Measurements from ENCODE around the gene PCNX1. TPM values are rescaled to one million over a fixed set of nuclear protein-coding genes. Genes with fewer than 3 reads are reported as not detected.
"Not testable (repeated sequence)": the region's sequence is repeated elsewhere in the genome, so short reads cannot be mapped to it uniquely, and the experiment has no call there.

Gene PCNX1
- total RNA-seq, 1 donor from 2014 or later = 73.3 TPM

DNA sequence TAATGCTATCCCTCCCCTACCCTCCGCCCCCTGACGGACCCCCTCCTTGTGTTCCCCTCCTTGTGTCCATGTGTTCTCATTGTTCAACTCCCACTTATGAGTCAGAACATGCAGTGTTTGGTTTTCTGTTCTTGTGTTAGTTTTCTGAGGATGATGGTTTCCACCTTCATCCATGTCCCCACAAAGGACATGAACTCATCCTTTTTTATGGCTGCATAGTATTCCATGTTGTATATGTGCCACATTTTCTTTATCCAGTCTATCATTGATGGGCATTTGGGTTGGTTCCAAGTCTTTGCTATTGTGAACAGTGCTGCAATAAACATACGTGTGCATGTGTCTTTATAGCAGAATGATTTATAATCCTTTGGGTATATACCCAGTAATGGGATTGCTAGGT, 112.7 kb downstream of the PCNX1 start:
- DNase-seq (ENCODE audit: low spot score) = not testable (repeated sequence)

GRCh38 chr14:71021347-71022011, 114.2 kb downstream of the PCNX1 start:
- DNase-seq (ENCODE audit: low spot score) = no peak

- DNase-seq (ENCODE audit: low spot score) = no peak
Observed at GRCh38 chr14:71022012-71022869, 115.0 kb downstream of the PCNX1 start.

DNA sequence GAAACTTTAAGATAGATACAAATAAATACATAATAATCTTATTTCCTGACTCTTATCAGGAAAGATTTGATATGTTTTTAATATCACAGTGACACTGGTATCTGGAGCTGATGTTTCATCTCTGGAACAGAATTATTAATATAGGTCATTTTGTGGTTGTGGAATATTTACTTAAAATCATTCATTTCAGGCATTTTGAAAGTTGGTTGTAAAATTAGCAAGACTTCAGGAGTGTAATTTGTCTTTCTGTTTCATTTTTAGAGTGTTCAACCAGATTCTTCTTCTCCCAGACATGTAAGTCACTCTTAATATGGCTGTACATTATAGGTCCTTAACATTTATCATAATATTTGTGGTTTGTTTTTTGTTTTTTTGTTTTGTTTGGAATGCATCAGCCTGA, 115.7 kb downstream of the PCNX1 start:
- no peak for DNase-seq (ENCODE audit: low spot score)

GRCh38 chr14:71029236-71029781, 122.0 kb downstream of the PCNX1 start:
- DNase-seq (ENCODE audit: low spot score) = no peak

- DNase-seq (ENCODE audit: low spot score) = no peak
Observed at GRCh38 chr14:71031000-71031399, 123.7 kb downstream of the PCNX1 start.

DNA sequence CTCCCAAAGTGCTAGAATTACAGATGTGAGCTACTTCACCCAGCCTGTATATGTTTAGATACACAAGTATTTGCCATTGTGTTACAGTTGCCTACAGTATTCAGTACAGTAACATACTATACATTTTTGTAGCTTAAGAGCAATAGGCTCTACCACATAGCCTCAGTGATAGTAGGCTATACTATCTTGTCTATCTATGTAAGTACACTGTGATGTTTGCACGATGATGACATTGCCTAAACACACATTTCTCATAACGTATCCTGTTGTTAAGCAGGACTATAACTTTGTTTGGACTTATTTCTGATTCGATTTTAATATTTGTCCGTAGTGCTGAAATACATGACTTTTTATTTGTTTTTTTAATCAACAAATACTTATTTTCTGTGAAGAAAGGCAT, 129.2 kb downstream of the PCNX1 start:
- DNase-seq (ENCODE audit: low spot score) = no peak

DNA sequence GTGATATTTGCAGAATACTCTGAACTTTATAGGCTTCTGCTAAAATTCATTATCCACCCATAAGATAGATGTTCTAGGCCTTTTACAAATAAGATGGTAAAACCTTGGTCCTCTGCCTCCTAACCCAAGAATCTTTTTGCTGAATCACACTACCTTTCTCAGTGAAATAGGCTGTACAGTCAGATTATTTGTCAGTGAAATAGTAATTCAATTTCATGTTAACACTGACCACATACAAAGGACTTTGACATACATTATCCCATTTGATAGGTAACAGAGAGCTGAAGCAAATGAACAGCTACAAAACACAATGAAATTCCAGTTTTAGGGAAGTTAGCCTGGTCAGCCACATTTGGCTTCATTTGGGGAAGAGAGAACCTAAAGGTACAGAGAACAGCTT, 141.1 kb downstream of the PCNX1 start:
- no peak for DNase-seq (ENCODE audit: low spot score)

- no peak for DNase-seq (ENCODE audit: low spot score)
Observed at GRCh38 chr14:71049435-71050133, 142.3 kb downstream of the PCNX1 start.

DNA sequence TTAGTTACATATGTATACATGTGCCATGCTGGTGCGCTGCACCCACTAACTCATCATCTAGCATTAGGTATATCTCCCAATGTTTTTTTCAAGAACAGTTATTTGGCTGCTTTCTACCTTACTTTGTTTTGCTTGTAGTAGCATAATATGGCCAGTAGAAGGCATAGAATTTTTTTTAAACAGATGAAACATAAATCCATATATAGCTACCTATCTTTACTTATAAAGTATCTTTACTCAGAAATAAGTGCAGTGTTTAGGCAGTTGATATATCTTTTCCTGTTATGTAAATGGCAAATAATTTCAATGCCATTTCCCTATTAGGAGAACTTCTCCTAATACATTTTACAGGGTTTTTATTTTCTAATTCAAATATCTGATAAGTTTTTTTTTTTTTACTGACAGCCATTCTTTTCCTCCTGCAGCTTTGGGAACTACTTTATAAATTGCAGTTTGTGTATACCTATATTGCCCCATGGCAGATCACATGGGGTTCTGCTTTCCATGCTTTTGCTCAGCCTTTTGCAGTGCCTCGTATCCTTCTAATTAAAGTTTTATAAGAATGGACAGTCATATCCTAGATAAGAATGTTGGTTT, 143.1 kb downstream of the PCNX1 start:
- no peak for DNase-seq (ENCODE audit: low spot score)

- DNase-seq (ENCODE audit: low spot score) = no peak
Observed at GRCh38 chr14:71054706-71055105, 147.4 kb downstream of the PCNX1 start.

GRCh38 chr14:71056168-71056567, 148.9 kb downstream of the PCNX1 start:
- DNase-seq (ENCODE audit: low spot score) = no peak

- DNase-seq (ENCODE audit: low spot score) = no peak
Observed at GRCh38 chr14:71060274-71060673, 153.0 kb downstream of the PCNX1 start.

DNA sequence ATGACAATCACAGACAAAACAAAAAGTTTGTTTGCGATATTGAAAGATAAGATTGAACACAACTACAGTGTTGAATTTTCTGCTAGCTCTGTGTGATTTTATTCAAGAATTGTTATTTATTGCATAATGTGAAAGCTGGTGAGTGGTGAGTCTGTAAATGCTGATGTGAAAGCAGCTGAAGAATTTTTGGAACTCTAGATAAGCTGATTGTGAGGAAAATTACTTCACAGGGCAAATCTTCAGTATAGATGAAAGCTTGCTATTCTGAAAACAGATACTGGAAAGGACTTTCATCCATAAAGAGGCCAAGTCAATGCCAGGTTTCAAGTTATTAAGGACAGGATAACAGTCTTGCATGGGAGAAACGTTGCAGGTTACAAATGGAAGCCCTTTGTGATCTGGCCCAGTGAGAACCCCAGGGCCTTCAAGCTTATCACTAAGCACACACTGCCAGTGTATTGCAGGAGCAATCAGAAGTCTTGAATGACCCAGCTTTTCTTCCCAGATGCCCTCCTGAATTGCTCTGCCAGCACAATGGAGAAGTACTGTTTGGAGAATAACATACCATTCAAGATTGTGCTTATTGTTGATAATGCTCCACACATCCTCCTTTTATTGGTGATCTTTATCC, 153.7 kb downstream of the PCNX1 start:
- DNase-seq (ENCODE audit: low spot score) = no peak

GRCh38 chr14:71061458-71061857, 154.2 kb downstream of the PCNX1 start:
- DNase-seq (ENCODE audit: low spot score) = no peak

DNA sequence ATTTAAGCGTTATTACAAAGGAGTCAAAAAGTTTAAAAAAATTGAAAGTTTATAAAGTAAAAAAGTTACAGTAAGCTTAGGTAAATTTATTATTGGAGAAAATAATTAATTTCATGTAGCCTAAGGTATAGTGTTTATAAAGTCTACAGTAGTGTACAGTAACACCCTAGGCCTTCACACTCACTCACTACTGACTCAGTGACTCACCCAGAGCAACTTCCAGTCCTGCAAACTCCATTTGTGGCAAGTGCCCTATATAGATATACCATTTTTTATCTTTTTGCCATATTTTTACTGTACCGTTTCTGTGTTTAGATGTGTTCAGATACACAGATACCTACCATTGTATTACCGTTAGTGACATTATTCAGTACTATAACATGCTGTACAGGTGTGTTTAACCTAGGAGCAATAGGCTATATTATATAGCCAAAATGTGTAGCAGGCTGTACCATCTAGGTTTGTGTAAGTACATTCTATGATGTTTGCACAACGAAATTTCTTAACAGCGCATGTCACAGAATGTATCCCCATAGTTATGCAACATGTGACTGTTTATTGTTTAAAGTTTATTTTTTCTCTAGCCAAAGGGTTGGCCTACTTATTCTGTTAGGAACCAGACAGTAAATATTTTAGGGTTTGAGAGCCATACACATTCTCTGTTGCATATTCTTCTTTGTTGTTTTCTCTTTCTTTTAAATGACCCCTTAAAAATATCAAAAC, 155.5 kb downstream of the PCNX1 start:
- DNase-seq (ENCODE audit: low spot score) = no peak

DNA sequence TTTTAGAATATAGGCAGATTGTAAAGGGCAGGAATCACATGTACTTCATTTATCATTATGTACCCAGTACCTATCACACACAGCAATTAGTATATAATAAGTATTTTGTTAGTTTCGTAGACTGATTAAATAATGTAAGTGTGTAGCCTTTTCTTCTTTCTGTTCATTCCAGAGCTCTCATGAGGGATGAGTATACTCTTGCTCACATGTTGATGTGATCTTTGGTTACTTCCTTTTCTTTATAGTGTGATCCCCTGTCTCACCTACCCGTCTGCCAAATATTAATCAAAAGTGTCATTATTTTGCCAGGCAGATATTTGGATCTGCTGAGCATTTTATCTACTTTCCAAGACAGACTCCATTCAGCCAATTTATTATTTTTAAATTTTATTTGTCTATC, 156.1 kb downstream of the PCNX1 start:
- DNase-seq (ENCODE audit: low spot score) = no peak

- DNase-seq (ENCODE audit: low spot score) = not testable (repeated sequence)
Observed at GRCh38 chr14:71064747-71065146, 157.5 kb downstream of the PCNX1 start.

DNA sequence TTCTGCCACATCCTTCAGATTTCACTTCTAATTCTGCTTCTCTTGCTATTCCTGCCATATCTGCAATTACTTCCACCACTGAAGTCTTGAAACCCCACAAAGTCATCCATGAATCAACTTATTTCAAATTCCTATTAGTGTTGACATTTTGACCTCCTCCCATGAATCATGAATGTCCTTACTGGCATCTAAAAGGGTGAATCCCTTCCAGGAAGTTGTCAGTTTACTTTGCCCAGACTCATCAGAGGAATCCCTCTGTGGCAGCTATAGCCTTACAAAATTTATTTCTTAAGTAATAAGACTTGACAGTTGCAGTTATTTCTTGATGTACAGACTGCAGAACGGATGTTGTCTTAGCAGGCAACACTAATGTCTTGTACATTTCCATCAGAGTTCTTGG, 162.9 kb downstream of the PCNX1 start:
- DNase-seq (ENCODE audit: low spot score) = no peak

- no peak for DNase-seq (ENCODE audit: low spot score)
Observed at GRCh38 chr14:71071042-71071441, 163.8 kb downstream of the PCNX1 start.

Data from ureter (tissue), 1 donor.